Measurements from ENCODE around the gene MAP2.

DNA sequence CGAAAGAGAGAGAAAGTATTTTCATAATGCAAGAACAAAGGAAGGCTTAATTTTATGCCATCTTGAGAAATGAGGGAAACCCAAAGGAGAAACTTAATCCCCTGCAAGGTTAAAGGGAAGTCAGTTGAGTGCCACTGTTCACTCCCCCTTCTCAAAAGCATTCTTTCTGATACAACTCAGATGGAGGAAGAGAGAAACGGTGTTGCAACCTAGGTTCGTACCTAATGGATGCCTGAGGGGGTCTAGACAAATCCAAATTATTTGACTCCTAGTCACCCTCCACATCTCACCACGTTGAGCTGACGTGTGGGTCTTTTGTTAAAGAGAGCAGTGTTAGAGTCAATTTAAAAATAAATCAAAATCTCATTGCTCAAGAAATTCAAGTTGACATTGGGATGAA, 295.2 kb downstream of the MAP2 start:
- TF ChIP-seq CTCF (conservative IDR thresholded peaks at IDR 0.05; ENCODE audit: low read depth in 2 of 2) = no peak
- TF ChIP-seq ETS1 (IDR thresholded peaks at IDR 0.05) = no peak
- TF ChIP-seq EZH2phosphoT487 (IDR thresholded peaks at IDR 0.05; ENCODE audit: unreplicated experiment) = no peak
- TF ChIP-seq, protein P1, sequence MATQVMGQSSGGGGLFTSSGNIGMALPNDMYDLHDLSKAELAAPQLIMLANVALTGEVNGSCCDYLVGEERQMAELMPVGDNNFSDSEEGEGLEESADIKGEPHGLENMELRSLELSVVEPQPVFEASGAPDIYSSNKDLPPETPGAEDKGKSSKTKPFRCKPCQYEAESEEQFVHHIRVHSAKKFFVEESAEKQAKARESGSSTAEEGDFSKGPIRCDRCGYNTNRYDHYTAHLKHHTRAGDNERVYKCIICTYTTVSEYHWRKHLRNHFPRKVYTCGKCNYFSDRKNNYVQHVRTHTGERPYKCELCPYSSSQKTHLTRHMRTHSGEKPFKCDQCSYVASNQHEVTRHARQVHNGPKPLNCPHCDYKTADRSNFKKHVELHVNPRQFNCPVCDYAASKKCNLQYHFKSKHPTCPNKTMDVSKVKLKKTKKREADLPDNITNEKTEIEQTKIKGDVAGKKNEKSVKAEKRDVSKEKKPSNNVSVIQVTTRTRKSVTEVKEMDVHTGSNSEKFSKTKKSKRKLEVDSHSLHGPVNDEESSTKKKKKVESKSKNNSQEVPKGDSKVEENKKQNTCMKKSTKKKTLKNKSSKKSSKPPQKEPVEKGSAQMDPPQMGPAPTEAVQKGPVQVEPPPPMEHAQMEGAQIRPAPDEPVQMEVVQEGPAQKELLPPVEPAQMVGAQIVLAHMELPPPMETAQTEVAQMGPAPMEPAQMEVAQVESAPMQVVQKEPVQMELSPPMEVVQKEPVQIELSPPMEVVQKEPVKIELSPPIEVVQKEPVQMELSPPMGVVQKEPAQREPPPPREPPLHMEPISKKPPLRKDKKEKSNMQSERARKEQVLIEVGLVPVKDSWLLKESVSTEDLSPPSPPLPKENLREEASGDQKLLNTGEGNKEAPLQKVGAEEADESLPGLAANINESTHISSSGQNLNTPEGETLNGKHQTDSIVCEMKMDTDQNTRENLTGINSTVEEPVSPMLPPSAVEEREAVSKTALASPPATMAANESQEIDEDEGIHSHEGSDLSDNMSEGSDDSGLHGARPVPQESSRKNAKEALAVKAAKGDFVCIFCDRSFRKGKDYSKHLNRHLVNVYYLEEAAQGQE (IDR thresholded peaks at IDR 0.05; ENCODE audit: unreplicated experiment) = no peak
- no peak for TF ChIP-seq JUNB (IDR thresholded peaks at IDR 0.05; ENCODE audit: unreplicated experiment)
- TF ChIP-seq EZH2 (IDR thresholded peaks at IDR 0.05; ENCODE audit: low read depth, unreplicated experiment) = no peak

Data from GM23338 (cell line).